NCI-H2196 (cell line): Measurements from ENCODE around the gene ZSCAN30.
A peak's percentile ranks its signal among the peaks of the same experiment; 100 is the strongest.

Source experiments
- DNase-seq: peaks from one replicate; lab custom pipeline; 2025; ENCODE audit not compliant: unreplicated experiment; lab: John Stamatoyannopoulos, UW

Gene ZSCAN30

DNA sequence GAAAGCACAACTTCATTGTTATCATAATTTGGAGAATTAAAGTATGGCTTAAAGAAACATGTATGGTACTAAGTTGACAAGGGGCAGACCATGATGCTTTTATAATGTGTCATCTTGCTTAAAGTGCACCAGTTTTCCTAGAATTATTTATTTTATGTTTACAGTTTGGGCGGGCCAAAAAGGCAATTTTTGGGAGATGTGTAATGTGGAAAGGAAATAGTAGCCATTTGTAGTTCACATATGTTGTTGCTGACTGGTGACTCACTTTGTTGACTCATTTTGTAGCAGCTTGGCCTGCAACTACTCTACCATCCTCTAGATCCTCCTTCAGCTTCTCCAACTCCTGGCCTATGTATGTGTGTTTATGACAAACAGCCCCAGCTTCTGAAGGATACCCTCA is 7.7 kb downstream of the ZSCAN30 start:
- no peak for DNase-seq

DNA sequence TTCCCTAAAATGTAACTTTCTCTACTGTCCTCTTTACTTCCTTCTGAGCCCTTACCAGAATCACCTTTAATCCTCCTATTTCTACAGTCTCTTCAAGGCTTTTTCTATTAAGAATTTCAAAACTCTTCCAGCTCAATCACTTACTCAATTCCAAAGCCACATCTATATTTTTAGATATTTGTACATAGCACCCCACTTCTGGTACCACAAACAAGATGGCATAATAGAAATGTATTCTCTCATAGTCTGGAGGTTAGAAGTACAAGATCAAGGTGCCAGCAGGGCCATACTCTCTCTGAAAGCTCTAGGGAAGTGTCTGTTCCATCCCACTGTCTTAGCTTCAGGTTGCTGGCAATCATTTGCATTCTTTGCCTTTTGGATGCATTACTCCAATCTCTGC is 11.1 kb downstream of the ZSCAN30 start:
- DNase-seq = no peak

DNA sequence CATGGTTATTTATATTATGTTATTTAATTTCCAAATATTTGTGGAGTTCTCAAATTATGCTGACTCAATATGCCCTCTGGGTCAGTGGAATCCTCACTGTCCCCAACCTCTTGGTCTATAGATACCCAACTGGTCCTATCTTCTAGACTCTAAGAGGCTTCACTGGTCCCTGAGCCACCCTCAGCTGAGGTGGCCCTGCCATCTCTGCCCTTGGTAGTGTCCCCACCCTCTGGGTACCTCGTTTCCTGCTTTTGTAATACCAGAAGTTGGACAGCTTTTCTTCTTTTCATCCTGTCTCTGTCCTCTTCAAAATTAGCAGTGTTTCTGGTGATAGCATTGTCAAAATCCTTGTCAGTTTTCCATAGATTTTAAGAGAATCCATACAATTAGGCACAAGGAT is 11.9 kb downstream of the ZSCAN30 start:
- no peak for DNase-seq

DNA sequence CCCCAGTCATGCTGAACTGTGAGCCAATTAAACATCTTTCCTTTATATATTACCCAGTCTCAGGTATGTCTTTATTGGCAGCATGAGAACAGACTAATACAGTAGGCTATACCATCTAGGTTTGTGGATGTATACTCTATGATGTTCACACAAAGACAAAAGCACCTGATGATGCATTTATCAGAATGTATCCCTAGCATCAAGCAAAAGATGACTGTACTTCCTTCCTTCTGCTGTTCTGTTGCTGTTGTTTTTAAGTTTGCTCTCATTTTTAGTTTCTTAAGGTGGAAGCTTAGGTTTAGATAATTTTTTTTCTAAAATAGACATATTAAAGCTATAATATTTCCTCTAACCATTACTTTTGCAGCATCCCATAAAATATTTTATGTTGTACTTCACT is 12.4 kb downstream of the ZSCAN30 start:
- no peak for DNase-seq

DNA sequence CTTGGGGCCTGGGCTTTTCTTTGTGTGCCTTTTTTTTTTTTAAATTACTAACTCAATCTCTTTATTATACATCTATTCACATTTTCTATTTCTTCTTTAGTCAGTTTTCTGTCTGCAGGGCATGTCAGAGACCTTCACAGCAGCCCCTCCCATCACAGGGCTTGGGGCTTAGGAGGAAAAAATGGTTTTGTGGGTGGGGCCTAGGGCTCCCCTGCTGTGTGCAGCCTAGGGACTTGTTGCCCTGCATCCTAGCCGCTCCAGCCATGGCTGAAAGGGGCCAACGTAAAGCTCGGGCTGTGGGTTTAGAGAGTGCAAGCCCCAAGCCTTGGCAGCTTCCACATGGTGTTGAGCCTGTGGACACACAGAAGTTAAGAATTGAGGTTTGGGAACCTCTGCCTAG is 13.8 kb downstream of the ZSCAN30 start:
- DNase-seq = no peak

DNA sequence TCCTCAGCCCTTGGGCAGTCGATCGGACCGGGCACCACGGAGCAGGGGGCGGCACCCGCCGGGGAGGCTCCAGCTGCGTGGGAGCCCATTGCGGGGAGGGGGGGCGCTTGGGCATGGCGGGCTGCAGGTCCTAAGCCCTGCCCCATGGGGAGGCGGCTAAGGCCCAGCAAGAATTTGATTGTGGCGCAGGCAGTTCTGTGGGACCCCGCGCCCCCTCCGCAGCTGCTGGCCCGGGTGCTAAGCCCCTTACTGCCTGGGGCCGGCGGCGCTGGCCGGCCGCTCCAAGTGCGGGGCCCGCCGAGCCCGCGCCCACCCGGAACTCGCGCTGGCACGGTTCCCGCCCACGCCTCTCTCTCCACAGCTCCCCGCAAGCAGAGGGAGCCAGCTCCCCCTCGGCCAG is 18.4 kb downstream of the ZSCAN30 start:
- DNase-seq = no peak

DNA sequence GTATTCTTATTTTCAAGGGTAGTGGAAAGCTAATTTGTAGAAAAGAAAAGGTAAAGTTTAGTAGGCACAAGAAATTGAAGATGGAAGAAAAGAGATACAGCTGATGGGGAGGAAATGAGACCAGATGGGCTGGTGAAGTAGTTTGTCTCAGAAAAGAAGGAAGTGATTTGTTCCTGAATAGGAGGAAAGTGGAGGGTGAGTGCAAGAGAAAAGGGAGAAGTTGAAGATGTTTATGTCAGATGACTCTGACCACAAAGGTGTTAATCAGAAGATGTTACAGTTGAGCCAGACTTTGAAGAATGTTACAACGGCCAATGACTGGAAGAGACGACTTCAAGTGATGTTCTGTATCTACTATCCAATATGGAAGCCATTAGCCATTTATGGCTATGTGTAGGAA is 21.2 kb downstream of the ZSCAN30 start:
- no peak for DNase-seq

DNA sequence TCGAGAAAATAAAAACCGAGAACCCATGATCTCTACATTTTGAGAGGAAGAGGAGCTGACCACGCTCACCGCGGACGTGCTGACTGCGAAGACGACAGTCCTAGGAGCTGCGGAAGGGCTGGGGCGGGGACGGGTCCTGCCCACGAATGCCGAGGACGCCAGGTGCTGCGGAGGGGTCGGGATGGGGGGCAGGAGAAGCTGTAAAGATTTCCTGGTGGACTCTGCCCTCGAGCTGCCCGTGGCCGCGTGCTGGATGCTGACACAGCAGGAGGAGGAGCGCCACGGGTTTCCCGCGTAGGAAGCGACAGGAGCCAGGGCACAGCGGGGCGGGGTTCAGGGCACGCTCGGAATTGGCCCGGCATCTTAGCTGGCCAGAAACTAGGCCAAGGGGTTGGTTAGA is 22.2 kb downstream of the ZSCAN30 start:
- no peak for DNase-seq

DNA sequence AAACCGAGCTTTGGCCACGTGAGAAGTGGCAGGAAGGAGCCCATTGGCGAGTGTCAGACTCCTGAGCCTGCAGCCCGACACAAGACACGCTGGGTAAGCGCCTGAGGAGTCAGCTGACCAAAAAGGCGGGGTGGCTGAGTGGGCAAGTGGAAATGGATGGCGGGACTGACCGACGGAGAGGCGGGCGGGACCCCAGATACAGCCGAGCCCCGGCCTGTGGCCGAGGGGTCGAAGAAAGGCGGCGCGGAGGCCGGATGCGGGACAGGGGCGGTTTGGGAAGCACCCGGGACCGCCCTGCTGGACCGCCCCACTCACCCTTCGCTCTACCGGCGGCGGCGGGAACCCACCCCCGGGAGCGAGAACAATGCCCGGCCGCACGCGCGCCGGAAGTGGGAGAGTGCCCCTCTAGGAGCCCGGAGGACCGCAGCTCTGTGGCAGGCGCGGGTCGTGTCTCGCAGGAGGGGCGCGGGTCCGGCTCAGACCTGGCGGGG is 22.8 kb downstream of the ZSCAN30 start:
- DNase-seq = no peak

DNA sequence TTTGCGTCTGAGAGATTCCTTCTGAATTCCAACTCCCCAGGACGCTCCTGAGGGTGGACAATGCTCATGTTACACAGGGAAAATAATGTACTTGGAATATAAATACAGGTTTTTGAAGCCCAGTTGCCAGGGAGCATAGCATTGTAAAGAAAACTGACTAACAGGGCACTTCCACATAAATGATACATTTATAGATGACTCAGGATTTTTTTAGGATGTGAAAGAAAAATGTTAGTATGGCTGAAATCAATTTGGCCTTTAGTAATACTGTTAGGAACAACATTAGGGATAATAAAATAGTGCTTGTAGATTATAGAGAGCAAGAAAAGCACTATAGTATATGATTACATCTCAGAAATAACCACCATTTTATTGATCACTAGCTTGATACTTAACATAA is 25.6 kb downstream of the ZSCAN30 start:
- no peak for DNase-seq

DNA sequence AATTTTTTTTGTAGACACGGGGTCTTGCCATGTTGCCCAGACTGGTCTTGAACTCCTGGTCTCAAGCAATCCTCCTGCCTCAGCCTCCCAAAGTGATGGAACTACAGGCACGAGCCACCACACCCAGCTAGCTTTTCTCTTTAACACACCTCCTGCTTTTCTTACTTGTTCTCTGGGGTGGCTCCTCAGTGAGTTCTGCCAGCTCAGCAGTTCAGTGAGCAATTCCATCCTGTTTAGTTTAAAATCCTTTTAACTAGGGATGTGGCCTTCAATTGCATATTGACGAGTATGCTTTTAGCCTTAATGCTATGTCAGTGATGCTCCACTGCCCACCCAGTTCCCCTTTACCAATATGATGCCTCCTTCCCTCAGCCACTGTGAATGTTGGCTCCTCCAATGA is 33.1 kb downstream of the ZSCAN30 start:
- no peak for DNase-seq

DNA sequence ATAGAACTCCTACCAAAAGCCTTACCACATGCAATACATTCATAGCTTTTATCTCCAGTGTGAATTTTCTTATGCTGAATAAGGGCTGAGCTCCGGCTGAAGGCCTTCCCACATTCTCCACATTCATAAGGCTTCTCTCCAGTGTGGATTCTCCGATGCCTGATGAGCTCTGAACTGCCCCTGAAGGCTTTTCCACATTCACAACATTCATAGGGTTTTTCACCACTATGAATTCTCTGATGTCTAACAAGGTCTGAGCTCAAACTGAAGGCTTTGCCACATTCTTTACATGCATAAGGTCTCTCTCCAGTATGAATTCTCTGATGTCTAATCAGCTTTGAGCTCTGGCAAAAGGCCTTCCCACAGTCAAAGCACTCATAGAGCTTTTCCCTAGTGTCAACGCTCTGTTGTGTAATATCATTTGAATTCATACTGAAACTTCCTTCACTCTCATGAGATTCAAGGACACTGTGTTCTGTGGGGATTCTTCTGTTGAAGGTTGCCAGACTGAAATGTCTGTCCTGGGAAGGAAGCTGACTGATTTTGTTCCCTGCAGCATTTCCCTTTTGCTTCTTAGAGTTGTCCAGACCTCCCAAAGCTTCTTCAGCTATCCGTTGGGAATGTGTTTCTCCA is 36.3 kb downstream of the ZSCAN30 start:
- DNase-seq = no peak

DNA sequence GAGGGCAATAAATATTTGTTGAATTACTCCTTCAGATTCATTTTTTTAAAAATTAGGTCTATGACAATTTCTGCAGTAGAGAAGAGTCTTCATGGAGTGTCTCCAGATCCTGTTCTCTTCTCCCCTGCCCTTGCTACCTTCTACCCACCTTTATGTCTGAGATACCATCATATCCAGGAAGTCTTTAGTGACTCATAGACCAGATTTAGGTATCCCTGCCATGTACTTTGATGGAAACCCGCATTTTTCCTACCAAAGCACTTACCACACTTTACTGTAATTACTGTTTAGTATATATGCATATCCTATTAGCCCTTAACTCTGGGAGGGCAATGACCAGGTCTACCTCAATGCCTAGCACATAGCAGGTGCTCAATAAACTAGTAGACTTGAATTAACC is 37.6 kb downstream of the ZSCAN30 start:
- DNase-seq = no peak

DNA sequence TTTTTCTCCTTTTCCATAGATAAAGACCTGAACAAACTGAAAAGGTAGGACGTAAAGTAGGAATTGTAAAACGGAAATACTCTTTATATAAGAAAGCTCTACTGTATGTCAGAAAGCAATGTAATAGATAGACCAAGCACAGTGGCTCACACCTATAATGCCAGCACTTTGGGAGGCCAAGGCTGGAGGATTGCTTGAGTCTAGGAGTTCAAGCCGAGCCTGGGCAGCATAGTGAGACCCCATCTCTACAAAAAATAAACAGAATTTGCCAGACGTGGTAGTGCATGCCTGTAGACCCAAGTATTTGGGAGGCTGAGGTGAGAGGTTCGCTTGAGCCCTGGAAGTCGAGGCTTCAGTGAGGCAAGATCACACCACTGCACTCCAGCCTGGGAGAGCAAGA is 41.6 kb downstream of the ZSCAN30 start:
- no peak for DNase-seq

DNA sequence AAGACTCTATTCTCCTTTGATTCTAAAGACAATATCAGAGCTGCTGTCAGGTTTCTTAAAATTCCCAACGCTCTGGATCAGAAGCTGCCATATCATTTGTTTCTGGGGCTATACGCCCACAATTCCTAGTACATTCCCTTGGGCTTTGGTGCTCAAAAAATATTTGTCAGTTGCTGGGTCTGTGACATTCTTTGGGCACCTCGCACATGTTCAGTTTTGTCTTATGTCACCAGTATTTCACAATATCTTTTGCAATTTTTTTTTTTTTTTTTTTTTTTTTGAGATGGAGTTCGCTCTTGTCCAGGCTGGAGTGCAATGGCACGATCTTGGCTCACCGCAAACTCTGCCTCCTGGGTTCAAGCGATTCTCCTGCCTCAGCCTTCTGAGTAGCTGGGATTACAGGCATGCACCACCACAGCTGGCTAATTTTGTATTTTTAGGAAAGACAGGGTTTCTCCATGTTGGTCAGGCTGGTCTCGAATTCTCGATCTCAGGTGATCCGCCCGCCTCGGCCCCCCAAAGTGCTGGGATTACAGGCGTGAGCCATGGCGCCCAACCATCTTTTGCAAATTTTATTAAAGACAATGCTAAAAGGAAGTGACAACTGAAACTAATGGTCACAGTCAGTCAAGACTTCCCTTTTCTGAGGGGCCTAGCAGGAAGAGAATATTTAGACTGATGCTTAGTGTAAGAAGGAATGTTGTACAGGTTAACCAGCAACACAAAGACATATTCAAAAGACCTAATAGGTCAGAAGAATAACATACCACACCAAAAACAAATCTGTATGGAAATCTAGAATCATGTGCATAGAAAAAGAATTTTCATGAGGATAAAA is 42.4 kb downstream of the ZSCAN30 start:
- no peak for DNase-seq

DNA sequence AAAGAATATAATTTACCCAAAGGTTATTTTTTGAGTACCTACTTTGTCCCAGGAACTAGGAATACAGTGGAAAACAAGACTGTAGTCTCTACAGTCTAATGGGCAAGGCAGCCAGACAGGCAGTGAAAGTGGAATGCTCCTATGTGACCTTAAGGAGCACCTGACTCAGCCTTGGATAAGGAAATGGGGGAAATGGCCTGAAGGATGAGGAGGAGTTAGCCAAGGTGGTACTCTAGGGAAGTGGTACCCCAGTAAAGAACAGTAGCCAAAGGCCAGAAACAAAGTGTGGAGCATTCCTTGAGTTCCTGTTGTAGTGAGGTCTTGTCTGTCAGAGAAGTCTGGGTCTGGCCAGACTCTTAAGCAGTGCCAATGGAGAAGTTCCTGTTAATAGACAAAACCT is 43.2 kb downstream of the ZSCAN30 start:
- DNase-seq = no peak

DNA sequence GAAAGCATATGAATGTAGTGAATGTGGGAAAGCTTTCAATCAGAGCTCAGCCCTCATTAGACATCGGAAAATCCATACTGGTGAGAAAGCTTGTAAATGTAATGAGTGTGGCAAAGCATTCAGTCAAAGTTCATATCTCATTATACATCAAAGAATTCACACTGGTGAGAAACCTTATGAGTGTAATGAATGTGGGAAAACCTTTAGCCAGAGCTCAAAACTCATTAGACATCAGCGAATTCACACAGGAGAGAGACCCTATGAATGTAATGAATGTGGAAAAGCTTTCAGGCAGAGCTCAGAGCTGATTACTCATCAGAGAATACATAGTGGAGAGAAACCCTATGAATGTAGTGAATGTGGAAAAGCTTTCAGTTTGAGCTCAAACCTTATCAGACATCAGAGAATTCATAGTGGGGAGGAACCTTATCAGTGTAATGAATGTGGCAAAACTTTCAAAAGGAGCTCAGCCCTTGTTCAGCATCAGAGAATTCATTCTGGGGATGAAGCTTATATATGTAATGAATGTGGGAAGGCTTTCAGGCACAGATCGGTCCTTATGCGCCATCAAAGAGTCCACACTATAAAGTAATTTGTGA is 44.2 kb downstream of the ZSCAN30 start:
- no peak for DNase-seq

DNA sequence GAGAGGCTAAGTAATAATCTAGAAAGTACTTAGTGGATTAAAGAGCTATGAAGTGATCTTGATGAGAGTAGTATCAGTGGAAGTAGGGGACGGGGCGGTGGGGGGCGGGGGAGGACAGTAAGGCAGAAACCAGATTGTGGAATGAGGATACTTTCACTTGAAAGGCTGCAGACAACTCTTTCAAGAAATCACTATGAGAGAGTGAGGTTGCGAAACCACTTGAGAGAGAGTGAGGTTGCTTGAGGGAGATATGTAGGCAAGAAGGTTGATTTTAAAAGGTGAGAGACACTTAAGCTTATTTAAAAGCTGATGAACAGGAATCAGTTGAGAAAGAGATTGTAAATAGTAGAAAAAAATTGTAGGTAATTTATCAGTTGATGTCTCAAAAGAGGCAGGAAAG is 45.4 kb downstream of the ZSCAN30 start:
- DNase-seq = no peak

DNA sequence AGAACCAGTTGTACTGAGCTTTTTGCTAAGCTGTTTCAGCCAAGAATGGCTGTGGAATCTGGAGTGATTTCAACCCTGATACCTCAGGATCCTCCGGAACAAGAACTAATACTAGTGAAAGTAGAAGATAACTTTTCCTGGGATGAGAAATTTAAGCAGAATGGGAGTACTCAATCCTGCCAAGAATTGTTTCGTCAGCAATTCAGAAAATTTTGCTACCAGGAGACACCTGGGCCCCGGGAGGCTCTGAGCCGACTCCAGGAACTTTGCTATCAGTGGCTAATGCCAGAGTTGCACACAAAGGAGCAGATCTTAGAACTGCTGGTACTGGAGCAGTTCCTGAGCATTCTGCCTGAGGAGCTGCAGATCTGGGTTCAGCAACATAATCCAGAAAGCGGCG is 47.6 kb downstream of the ZSCAN30 start:
- DNase-seq = no peak

DNA sequence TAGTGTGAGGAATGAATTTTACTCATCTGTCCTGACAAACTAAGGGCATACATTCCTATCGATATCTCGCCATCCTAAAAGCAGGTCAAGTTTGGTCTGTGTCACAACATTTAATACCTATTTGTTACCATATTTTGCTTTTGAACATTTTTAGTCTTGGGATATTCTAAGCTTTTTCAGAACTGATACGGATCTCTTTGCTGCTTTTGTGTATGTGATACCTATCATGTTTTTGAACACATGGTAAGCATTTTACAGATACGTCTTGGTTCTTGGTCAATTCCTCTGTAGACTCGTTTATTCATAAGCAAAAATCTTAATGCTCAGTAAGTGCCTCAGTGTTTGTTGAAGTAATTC is 48.6 kb downstream of the ZSCAN30 start:
- no peak for DNase-seq

DNA sequence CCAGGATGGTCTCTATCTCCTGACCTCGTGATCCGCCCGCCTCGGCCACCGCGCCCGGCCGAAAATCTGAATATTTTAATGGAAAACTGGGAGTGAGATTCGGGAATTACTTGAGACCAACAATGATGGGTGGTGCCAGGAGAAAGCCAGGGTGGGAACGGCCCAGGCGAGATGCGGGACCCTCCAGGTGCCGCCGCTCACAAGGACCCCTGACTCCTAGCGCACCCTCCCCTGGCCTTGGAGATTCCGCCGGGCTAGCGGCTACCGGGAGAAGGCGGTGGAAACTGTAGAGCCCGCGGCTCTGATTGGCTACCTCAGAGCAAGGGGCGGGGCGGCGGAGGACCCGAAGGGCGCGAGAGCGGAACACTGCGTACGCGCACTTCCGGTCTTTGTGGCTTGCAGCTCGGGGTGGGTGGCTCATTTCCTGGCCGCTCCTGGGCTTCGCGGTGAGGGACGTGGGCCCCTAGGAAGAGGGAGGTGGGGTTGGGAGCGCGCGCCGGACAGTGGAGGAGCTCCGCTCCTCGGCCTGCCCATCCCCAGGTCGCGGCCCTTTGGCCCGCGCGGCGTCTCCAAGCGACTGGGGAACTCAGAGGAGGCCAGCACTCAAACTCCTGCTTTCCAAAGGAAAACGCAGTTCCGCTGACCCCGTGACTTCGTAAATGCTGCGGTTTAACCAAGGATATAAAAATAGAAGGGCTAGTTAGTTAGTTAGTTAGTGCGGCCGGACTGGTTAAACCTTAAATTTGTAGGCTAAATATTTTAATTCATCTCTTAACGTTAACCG is 49.2 kb downstream of the ZSCAN30 start, which contains the start of gene ZNF397:
Gene ZNF397, plus strand, starts transcription at position 371 of the 784 bp plus-strand sequence. CDS start 1,437 bp downstream, outside the sequence.
- peak; percentile 97 for DNase-seq
